Muscle of leg (tissue), 11 donors: ENCODE results near the gene CACNA1C. TPM values are rescaled to one million over a fixed set of nuclear protein-coding genes. Genes with fewer than 3 reads are reported as not detected.

Source experiments
- DNase-seq: peaks from one replicate; pipeline ENCODE4 v3.0.0; 2013
- H3K27ac ChIP-seq: one replicate; pipeline ENCODE4 v1.5.1; 2013; ENCODE audit warnings: mild to moderate bottlenecking, low read length, control low read depth
- H3K27me3 ChIP-seq: one replicate; pipeline ENCODE4 v1.6.1; 2013; ENCODE audit warnings: low read length; ENCODE audit not compliant: control insufficient read depth, insufficient read depth
- H3K36me3 ChIP-seq: one replicate; pipeline ENCODE4 v1.6.1; 2013; ENCODE audit warnings: low read length; ENCODE audit not compliant: control insufficient read depth, insufficient read depth
- H3K4me1 ChIP-seq: one replicate; pipeline ENCODE4 v1.6.1; 2013; ENCODE audit warnings: low read length; ENCODE audit not compliant: control insufficient read depth, insufficient read depth
- H3K4me3 ChIP-seq: one replicate; pipeline ENCODE4 v1.5.1; 2013; ENCODE audit warnings: low read length, control low read depth
- H3K9me3 ChIP-seq: replicated peaks from 2 replicates; pipeline ENCODE4 v1.6.1; 2013; ENCODE audit warnings: low read depth, low read length; ENCODE audit not compliant: control insufficient read depth
- WGBS: methylation state at CpG from one replicate; pipeline ENCODE4 v1.1.5; 2013; ENCODE audit warnings: missing lambda C conversion rate; ENCODE audit not compliant: insufficient coverage; 5-methylcytosine and 5-hydroxymethylcytosine counted together
- polyA plus RNA-seq, 8 donors: library from polyadenylated mRNA; unstranded; fragments of 120-200 nt; gene quantifications; one replicate each; pipeline versions ENCODE4 v1.2.1 to v1.2.3, GENCODE V29; 2013; ENCODE audit warnings: inconsistent platforms in 1 of 8, low replicate concordance in 1 of 8; ENCODE audit not compliant: insufficient read length in 8 of 8, insufficient read depth in 1 of 8
- total RNA-seq: library from RNA; stranded (reverse); fragments of 120-200 nt; gene quantifications from one replicate; pipeline ENCODE4 v1.2.4, GENCODE V29; 2013

The CACNA1C gene
- total and polyA plus RNA-seq, 9 donors: 1.9 to 4.3 (median 3.6) TPM

- no peaks in the 10 kb centered on the region for H3K36me3 ChIP-seq
- H3K4me3 ChIP-seq: no peak overlapping the region
- no CpG with 5 or more reads among the region's 3 CpGs for WGBS
- H3K4me1 ChIP-seq: peaks cover 2% of the 10 kb centered on the region
- no peaks in the 10 kb centered on the region for H3K27me3 ChIP-seq
- no peaks in the 10 kb centered on the region for H3K9me3 ChIP-seq
- no peak overlapping the region for H3K27ac ChIP-seq
- no peak for DNase-seq
Measured at GRCh38 chr12:2408262-2408661, 355.5 kb downstream of the CACNA1C start.

DNA sequence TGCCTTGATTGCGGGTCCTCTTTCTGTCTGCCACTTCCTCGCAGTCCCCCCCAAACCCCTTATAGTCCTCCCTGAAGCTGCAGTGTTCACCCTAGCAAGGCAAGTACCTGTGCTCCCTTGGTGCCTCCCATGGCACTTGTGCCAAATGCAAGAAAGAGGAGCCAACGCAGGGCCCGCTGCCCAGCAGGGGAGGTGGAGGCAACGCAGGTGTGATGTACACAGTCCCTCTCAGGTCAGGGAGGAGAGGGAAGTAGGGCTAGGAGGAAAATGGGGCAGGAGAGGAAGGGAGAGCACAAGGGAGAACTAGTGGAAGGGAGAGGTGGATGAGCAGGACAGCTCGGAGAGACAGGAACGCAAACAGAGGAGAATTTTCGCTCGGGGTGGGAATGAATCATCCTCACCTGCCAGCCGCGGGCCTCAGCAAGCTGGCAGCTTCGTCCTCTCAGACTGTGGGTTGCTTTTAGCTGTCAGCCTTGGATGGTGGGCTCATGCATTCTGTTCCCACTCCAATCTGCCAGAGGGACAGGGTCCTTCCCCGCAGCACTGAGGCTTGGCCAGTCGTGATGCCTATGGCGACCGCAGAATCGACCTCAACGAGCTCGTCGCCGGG lies 357.0 kb downstream of the CACNA1C start:
- Histone ChIP-seq H3K27me3 (peaks cover 2% of the 10 kb centered on the region), H3K9me3 (no peaks in the 10 kb centered on the region), H3K27ac (no peak overlapping the region), H3K36me3 (no peaks in the 10 kb centered on the region), H3K4me1 (peaks cover 2% of the 10 kb centered on the region), H3K4me3 (no peak overlapping the region)
- no peak for DNase-seq
- 87% methylated on average over 19 of the region's 21 CpGs for WGBS

GRCh38 chr12:2410496-2410895 lies 357.7 kb downstream of the CACNA1C start:
- H3K9me3 ChIP-seq: no peaks in the 10 kb centered on the region
- DNase-seq: peak; percentile 75
- H3K4me3 ChIP-seq: no peak overlapping the region
- no peaks in the 10 kb centered on the region for H3K36me3 ChIP-seq
- no peak overlapping the region for H3K27ac ChIP-seq
- 50% methylated on average over 8 of the region's 10 CpGs for WGBS
- H3K27me3 ChIP-seq: peaks cover 3% of the 10 kb centered on the region
- H3K4me1 ChIP-seq: peaks cover 2% of the 10 kb centered on the region

- H3K4me3 ChIP-seq: no peak overlapping the region
- 67% methylated on average over 4 of the region's 7 CpGs for WGBS
- H3K4me1 ChIP-seq: peaks cover 2% of the 10 kb centered on the region
- H3K27me3 ChIP-seq: peaks cover 3% of the 10 kb centered on the region
- no peaks in the 10 kb centered on the region for H3K36me3 ChIP-seq
- H3K9me3 ChIP-seq: no peaks in the 10 kb centered on the region
- DNase-seq: no peak
- no peak overlapping the region for H3K27ac ChIP-seq
Measured at GRCh38 chr12:2411011-2411410, 358.2 kb downstream of the CACNA1C start.

GRCh38 chr12:2411616-2412304 lies 359.0 kb downstream of the CACNA1C start:
- no peak overlapping the region for H3K4me3 ChIP-seq
- peaks cover 2% of the 10 kb centered on the region for H3K4me1 ChIP-seq
- H3K9me3 ChIP-seq: no peaks in the 10 kb centered on the region
- no peak overlapping the region for H3K27ac ChIP-seq
- peaks cover 3% of the 10 kb centered on the region for H3K27me3 ChIP-seq
- no peaks in the 10 kb centered on the region for H3K36me3 ChIP-seq
- no peak for DNase-seq
- WGBS: 48% methylated on average over 12 of the region's 12 CpGs

DNA sequence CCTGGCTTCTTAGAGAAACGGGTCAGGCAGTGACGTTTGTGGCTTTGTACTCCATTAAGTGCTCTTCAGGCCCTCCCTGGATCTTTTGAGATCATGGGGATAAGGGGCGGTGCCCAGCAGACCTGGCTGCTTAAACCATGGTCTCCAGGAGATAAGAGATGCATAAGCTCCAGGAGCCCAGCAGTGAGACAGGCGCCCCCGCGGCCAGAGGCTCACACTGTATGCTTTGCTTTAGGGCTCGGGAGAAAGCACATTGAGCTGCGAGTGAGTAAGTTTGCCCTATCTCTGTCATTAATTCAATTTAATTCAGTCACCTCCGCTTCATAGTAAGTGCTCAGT lies 359.5 kb downstream of the CACNA1C start:
- peaks cover 2% of the 10 kb centered on the region for H3K4me1 ChIP-seq
- H3K9me3 ChIP-seq: no peaks in the 10 kb centered on the region
- H3K27me3 ChIP-seq: peaks cover 3% of the 10 kb centered on the region
- WGBS: 65% methylated on average over 7 of the region's 9 CpGs
- DNase-seq: no peak
- no peak overlapping the region for H3K27ac ChIP-seq
- H3K36me3 ChIP-seq: no peaks in the 10 kb centered on the region
- no peak overlapping the region for H3K4me3 ChIP-seq

DNA sequence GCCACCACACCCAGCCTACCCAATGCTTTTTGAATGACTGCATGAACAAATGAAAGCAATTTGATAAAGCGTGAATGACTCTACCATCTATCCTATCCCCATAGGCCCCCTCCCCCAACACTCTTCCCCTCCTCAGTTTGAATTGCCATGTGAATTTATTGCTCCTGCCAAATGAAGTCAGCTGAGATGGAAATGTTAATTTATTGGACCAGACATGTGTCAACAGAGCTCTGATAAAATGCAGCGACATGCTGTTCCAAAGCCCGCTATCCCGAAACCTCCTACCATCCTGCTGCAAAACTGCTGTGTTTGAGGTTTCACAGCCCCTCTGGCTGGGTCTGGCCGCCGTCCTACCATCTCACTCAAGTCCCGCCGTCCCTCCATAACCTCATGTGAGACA lies 360.5 kb downstream of the CACNA1C start:
- H3K27me3 ChIP-seq: peaks cover 3% of the 10 kb centered on the region
- no peak overlapping the region for H3K4me3 ChIP-seq
- no peak for DNase-seq
- no peak overlapping the region for H3K27ac ChIP-seq
- 93% methylated on average over 7 of the region's 8 CpGs for WGBS
- H3K4me1 ChIP-seq: peaks cover 2% of the 10 kb centered on the region
- H3K9me3 ChIP-seq: no peaks in the 10 kb centered on the region
- no peaks in the 10 kb centered on the region for H3K36me3 ChIP-seq

- Histone ChIP-seq H3K9me3 (no peaks in the 10 kb centered on the region), H3K4me1 (peaks cover 2% of the 10 kb centered on the region), H3K36me3 (no peaks in the 10 kb centered on the region), H3K27ac (no peak overlapping the region), H3K4me3 (no peak overlapping the region), H3K27me3 (peaks cover 3% of the 10 kb centered on the region)
- no peak for DNase-seq
- 65% methylated on average over 11 of the region's 13 CpGs for WGBS
Measured at GRCh38 chr12:2413999-2414792, 361.4 kb downstream of the CACNA1C start.

- H3K4me3 ChIP-seq: no peak overlapping the region
- no peaks in the 10 kb centered on the region for H3K36me3 ChIP-seq
- H3K4me1 ChIP-seq: peaks cover 2% of the 10 kb centered on the region
- H3K9me3 ChIP-seq: no peaks in the 10 kb centered on the region
- peaks cover 3% of the 10 kb centered on the region for H3K27me3 ChIP-seq
- 88% methylated on average over 15 of the region's 19 CpGs for WGBS
- no peak for DNase-seq
- H3K27ac ChIP-seq: no peak overlapping the region
Measured at GRCh38 chr12:2414810-2415567, 362.2 kb downstream of the CACNA1C start.

DNA sequence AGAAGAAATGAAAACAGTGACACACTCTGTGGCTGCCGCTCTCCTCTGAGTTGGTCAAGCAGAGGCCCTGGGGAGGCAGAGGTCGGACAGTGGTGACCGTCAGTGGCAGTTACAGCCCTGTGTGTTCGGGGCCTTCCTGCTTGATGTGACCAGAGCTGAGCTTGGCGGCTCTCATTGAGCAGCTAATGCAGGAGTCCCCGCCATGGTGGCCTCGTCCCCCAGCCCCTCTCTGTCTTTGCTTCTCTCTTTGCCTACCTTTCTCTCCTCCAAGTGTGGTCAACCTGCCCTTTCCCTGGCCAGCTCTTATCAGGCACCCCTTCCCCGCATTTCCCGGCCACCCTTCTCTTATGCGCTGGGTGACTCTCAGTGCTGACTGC lies 362.8 kb downstream of the CACNA1C start:
- H3K36me3 ChIP-seq: no peaks in the 10 kb centered on the region
- peaks cover 2% of the 10 kb centered on the region for H3K4me1 ChIP-seq
- no peak for DNase-seq
- peaks cover 3% of the 10 kb centered on the region for H3K27me3 ChIP-seq
- H3K27ac ChIP-seq: no peak overlapping the region
- 77% methylated on average over 10 of the region's 10 CpGs for WGBS
- H3K4me3 ChIP-seq: no peak overlapping the region
- no peaks in the 10 kb centered on the region for H3K9me3 ChIP-seq
